GM11168 (cell line): ENCODE measurements around the gene PDK1.
"Not testable (repeated sequence)": the region's sequence is repeated elsewhere in the genome, so short reads cannot be mapped to it uniquely, and the experiment has no call there.

Experiments
- in situ Hi-C: fragments of 300-500 bp; cut with MboI; formaldehyde crosslinking; loops from one replicate; pipeline ENCODE4 v1.12.0; 2022; ENCODE audit warnings: low sequenced_read_pairs; ENCODE audit not compliant: unreplicated experiment

The PDK1 gene

GRCh38 chr2:172551271-172551670 is 4.6 kb upstream of the PDK1 start:
- in situ Hi-C loops: no loop called here

- in situ Hi-C loops: no loop called here
Observed at GRCh38 chr2:172552547-172553291, 3.2 kb upstream of the PDK1 start.

GRCh38 chr2:172554352-172555271 is 1.3 kb upstream of the PDK1 start:
- in situ Hi-C loops: no loop called here

DNA sequence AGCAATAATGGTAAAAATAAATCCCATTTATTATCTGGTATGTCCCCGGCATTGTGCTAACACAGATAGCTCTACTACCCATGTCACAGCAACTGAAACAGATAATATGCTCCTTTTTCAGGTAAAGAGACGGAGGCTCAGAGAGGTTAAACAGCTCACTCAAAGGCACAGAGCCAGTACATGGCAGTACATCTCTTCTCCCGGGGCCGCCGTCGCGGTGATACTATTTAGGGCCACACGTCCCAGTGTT is 693 bp upstream of the PDK1 start:
- in situ Hi-C loops: no loop called here

GRCh38 chr2:172556284-172557033 is 569 bp downstream of the PDK1 start:
- in situ Hi-C loops: no loop called here

DNA sequence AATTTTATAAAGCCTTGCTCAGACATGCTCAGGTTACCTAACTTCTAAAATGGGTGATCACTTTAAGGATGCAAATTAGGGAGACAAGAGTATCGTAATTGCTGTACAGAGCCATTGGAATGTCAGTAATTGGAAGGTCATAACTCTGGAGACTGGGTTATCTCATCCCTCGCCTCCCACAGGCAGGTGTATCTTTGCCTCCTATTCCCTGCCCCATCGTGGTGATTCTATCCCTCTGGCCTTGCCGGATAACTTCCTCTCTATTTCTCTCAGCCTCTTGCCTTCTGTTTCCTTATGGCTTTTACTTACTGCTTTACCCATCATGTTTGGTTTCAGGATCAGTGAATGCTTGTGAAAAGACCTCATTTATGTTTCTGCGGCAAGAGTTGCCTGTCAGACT is 2.5 kb downstream of the PDK1 start:
- in situ Hi-C loops: no loop called here

DNA sequence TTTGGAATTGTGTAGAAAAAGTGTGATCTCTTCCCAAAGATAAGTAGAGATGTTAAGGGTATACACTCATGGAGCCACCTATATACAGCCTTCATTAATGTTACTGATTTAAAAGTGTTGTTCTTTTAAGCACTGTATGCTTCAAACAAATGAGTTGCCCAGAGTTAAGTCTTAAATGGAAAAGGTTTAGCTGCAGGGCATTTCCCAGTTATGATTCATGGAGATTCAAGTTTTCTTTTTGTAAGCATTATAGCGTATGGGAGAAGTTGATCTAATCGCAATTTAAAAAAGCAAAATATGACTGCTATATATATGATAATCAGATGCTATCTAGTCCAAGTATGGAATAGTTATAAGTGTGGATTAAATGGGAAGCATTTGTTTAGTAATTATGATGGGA is 4.8 kb downstream of the PDK1 start:
- in situ Hi-C loops: no loop called here

DNA sequence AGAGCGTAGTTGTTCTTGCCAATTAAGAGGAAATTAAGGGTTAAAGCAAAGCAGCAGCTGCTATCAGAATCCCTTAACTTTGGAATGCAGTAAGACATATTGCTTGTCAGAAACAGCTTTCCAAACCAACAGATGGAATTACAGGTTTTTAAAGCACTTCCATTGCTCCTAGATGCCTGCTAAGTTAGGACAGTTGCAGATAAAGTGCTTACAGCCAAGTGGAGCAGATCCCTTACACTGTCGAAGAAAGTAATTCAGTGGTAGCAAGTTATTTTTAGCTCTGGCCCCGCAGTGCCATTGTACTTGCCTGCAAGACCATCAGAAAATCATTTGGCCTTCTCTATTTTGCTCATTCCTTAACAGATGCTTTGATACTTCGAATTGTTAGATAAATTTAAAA is 5.4 kb downstream of the PDK1 start:
- in situ Hi-C loops: no loop called here

DNA sequence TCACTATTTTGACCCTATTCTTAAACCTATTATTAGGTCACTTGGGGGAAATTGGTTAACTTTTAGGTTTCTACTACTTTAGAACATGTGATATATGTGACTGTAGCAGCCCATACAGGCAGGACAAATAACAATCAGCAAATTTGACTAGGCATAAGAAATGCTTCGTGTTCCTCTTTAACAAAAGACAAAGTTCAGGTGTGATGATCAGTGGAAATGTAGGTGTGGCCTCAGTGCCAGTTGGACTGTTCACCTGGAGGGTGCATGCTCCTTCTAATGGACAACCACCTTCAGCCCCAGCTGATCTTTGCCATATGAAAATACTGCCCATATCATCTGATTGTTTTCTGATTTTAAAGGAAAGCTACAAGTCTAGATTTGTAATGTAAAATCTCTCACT is 6.4 kb downstream of the PDK1 start:
- in situ Hi-C loops: no loop called here

DNA sequence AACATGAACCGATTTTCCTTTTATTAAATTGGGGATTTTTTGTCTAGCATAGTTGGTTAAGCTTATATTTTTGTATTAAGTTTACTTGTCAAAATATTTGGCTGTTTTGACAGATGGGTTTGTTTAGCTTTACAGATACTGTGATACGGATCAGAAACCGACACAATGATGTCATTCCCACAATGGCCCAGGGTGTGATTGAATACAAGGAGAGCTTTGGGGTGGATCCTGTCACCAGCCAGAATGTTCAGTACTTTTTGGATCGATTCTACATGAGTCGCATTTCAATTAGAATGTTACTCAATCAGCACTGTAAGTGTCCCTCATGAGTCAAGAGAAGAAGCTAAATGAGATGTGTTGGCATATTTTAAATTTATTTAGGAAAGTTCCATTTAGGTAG is 8.5 kb downstream of the PDK1 start:
- in situ Hi-C loops: no loop called here

DNA sequence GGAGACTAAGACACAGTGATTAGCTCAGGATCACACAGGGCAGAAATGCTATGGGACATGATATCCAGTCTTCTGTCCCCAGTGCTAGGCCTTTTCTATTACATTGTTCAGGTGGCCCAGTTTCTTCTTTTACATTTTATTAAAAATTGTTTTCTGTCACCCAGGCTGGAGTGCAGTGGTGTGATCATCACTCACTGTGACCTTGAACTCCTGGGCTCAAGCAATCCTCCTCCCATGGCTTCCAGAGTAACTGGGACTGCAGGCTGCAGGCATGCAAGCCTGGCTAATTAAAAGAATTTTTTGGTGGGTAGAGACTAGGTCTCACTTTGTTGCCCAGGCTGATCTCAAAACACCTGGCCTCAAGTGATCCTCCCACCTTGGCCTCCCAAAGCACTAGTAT is 15.4 kb downstream of the PDK1 start:
- in situ Hi-C loops: no loop called here

- in situ Hi-C loops: no loop called here
Observed at GRCh38 chr2:172572981-172573380, 17.1 kb downstream of the PDK1 start.

- in situ Hi-C loops: no loop called here
Observed at GRCh38 chr2:172574965-172575364, 19.1 kb downstream of the PDK1 start.

GRCh38 chr2:172578054-172578453 is 22.2 kb downstream of the PDK1 start:
- in situ Hi-C loops: no loop called here

GRCh38 chr2:172578860-172579512 is 23.1 kb downstream of the PDK1 start:
- in situ Hi-C loops: no loop called here

GRCh38 chr2:172580544-172580943 is 24.7 kb downstream of the PDK1 start:
- in situ Hi-C loops: no loop called here

DNA sequence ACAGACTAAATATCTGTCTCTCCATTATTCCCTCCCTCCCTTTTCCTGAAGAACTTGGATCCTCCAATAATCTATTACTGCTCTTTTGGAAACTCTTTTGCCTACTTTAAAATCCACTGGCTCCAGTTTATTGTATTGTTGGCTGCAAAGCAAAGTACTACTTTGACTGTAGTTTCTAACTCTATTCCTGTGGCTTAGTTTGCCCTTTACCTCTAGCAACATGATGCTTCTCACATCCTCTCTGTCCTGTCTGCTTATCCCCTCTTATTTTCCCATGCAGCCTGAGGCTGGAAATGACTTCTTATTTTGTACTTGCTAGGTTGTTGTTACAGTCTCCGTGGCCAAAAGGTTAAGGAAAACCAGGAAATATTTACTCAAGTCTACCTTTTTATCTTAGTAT is 26.8 kb downstream of the PDK1 start:
- in situ Hi-C loops: no loop called here

GRCh38 chr2:172586245-172586891 is 30.5 kb downstream of the PDK1 start:
- in situ Hi-C loops: no loop called here

- in situ Hi-C loops: not testable (repeated sequence)
Observed at GRCh38 chr2:172587231-172587630, 31.3 kb downstream of the PDK1 start.

- in situ Hi-C loops: no loop called here
Observed at GRCh38 chr2:172588931-172589330, 33.0 kb downstream of the PDK1 start.
